Activated CD8-positive, alpha-beta T cell treated with anti-CD3 and anti-CD28 coated beads for 36 hours (primary cell): ENCODE measurements around the gene MEX3A. TPM values are rescaled to one million over a fixed set of nuclear protein-coding genes. Genes with fewer than 3 reads are reported as not detected.
A peak's percentile ranks its signal among the peaks of the same experiment; 100 is the strongest.

Experiments
- ATAC-seq: fragments of 200-7000 bp; cut with Tn5 transposase; one replicate; pipeline ENCODE4 v1.10.0; 2021; ENCODE audit warnings: mild to moderate bottlenecking, moderate library complexity
- CTCF ChIA-PET: fragments of 350-600 bp; sonication (Branson Sonifier 250); formaldehyde crosslinking; loops from one replicate; lab custom pipeline; 2021; ENCODE audit warnings: antibody characterized with exemption; lab: Charles Lee
- POLR2A ChIA-PET: fragments of 350-600 bp; sonication (Branson Sonifier 250); formaldehyde crosslinking; loops from one replicate; lab custom pipeline; 2021; ENCODE audit warnings: antibody characterized with exemption; lab: Charles Lee
- DNase-seq: peaks from one replicate; pipeline ENCODE4 v3.0.0-alpha.2; 2020
- H3K27ac Mint-ChIP-seq: one replicate; pipeline ENCODE4 v1.8.0; 2021; ENCODE audit warnings: mild to moderate bottlenecking, mixed read lengths
- H3K27me3 Mint-ChIP-seq: one replicate; pipeline ENCODE4 v1.8.0; 2021; ENCODE audit warnings: mixed read lengths
- H3K36me3 Mint-ChIP-seq: one replicate; pipeline ENCODE4 v1.8.0; 2021; ENCODE audit warnings: low read depth, mixed read lengths
- H3K4me1 Mint-ChIP-seq: one replicate; pipeline ENCODE4 v1.8.0; 2021; ENCODE audit warnings: low read depth, mixed read lengths
- H3K4me3 Mint-ChIP-seq: one replicate; pipeline ENCODE4 v1.8.0; 2021; ENCODE audit warnings: mild to moderate bottlenecking, moderate library complexity, mixed read lengths
- H3K9me3 Mint-ChIP-seq: one replicate; pipeline ENCODE4 v1.8.0; 2021; ENCODE audit warnings: mixed read lengths
- CTCF ChIP-seq: fragments of 200-600 bp; IDR thresholded peaks from one replicate; pipeline ENCODE4 v1.8.0; 2022; ENCODE audit warnings: antibody characterized with exemption, mild to moderate bottlenecking
- intact Hi-C: fragments of 100-400 bp; cut with micrococcal nuclease; formaldehyde crosslinking; loops from one replicate; pipeline ENCODE4 v1.10.0; 2022
- total RNA-seq, 2 experiments: library from RNA; stranded (reverse); gene quantifications; one replicate each; pipeline ENCODE4 v1.2.3, GENCODE V29; 2021

The MEX3A gene
- total RNA-seq, 2 experiments from 2014 or later: 0.45 to 0.83 TPM

DNA sequence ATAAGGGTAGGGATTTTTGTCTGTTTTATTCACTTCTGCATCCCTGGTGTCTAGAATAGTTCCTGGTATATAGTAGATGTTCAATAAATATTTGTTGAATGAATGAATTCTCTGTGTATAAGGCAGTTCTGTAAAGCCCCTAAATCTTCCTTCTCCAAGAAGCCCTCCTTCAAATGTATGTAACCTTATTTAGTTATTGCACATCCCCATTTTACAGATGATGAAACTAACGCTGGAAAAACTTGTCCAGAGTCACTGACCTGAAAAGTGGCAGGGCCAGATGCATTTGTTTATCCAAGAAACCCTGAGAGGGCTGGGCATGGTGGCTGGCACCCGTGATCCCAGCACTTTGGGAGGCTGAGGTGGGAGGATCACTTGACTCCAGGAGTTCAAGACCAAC is 28.0 kb upstream of the MEX3A start:
- POLR2A ChIA-PET: no interaction called here
- CTCF ChIA-PET: interaction anchor here (1.4 to 7.1 kb wide), 3 partner anchors 14 to 115 kb away, joined by 3 to 76 read pairs (median 12); no protein-coding TSS in a partner anchor
- Mint-ChIP-seq H3K27ac (no peak overlapping the region), H3K4me1 (peaks cover 53% of the 10 kb centered on the region), H3K36me3 (no peaks in the 10 kb centered on the region), H3K27me3 (peaks cover 8% of the 10 kb centered on the region), H3K9me3 (no peaks in the 10 kb centered on the region), H3K4me3 (no peak overlapping the region)
- DNase-seq (no peak), ATAC-seq (no peak)
- no peak for TF ChIP-seq CTCF
- intact Hi-C loops: no loop called here

GRCh38 chr1:156108664-156109241 is 26.5 kb upstream of the MEX3A start:
- Mint-ChIP-seq H3K36me3 (no peaks in the 10 kb centered on the region), H3K4me1 (peaks cover 55% of the 10 kb centered on the region), H3K4me3 (no peak overlapping the region), H3K27ac (no peak overlapping the region), H3K9me3 (no peaks in the 10 kb centered on the region), H3K27me3 (peaks cover 6% of the 10 kb centered on the region)
- POLR2A ChIA-PET: interaction anchor here (1.0 to 1.8 kb wide), 3 partner anchors 11 to 18 kb away, joined by 3 to 5 read pairs (median 4); no protein-coding TSS in a partner anchor
- no peak for TF ChIP-seq CTCF
- CTCF ChIA-PET: interaction anchor here (1.4 to 7.1 kb wide), 3 partner anchors 12 to 117 kb away, joined by 3 to 76 read pairs (median 12); no protein-coding TSS in a partner anchor
- intact Hi-C loops: no loop called here
- no peak for DNase-seq
- ATAC-seq: no peak

- H3K4me3 Mint-ChIP-seq: no peak overlapping the region
- CTCF ChIA-PET: interaction anchor here (0.7 to 7.1 kb wide), 7 partner anchors 9 to 24 kb away, joined by 3 to 76 read pairs (median 8); no protein-coding TSS in a partner anchor
- H3K4me1 Mint-ChIP-seq: peaks cover 55% of the 10 kb centered on the region
- peaks cover 5% of the 10 kb centered on the region for H3K27me3 Mint-ChIP-seq
- no peak for ATAC-seq
- POLR2A ChIA-PET: interaction anchor here (1.0 to 3.9 kb wide), 4 partner anchors 9 to 12 kb away, joined by 3 to 30 read pairs (median 14); no protein-coding TSS in a partner anchor
- H3K36me3 Mint-ChIP-seq: no peaks in the 10 kb centered on the region
- intact Hi-C loops: no loop called here
- no peak for TF ChIP-seq CTCF
- peak overlapping the region; percentile 5 for H3K27ac Mint-ChIP-seq
- no peak for DNase-seq
- no peaks in the 10 kb centered on the region for H3K9me3 Mint-ChIP-seq
Measured at GRCh38 chr1:156108057-156108456, 25.8 kb upstream of the MEX3A start.

GRCh38 chr1:156106624-156107488 is 24.6 kb upstream of the MEX3A start:
- Mint-ChIP-seq H3K27me3 (peaks cover 1% of the 10 kb centered on the region), H3K4me3 (peak overlapping the region; percentile 55), H3K9me3 (no peaks in the 10 kb centered on the region), H3K4me1 (peaks cover 58% of the 10 kb centered on the region), H3K27ac (peak overlapping the region; percentile 91), H3K36me3 (no peaks in the 10 kb centered on the region)
- CTCF ChIA-PET: interaction anchor here (0.6 to 7.1 kb wide), 9 partner anchors 8 to 90 kb away, joined by 3 to 76 read pairs (median 5); partner anchors contain the start of gene LMNA
- no peak for TF ChIP-seq CTCF
- intact Hi-C loops: no loop called here
- DNase-seq (no peak), ATAC-seq (peak; percentile 26)
- POLR2A ChIA-PET: interaction anchor here (0.6 to 3.9 kb wide), 13 partner anchors 8 to 175 kb away, joined by 3 to 30 read pairs (median 5); partner anchors contain the start of genes LMNA and SMG5
